Measurements from ENCODE around the gene MYOF.

The MYOF gene

DNA sequence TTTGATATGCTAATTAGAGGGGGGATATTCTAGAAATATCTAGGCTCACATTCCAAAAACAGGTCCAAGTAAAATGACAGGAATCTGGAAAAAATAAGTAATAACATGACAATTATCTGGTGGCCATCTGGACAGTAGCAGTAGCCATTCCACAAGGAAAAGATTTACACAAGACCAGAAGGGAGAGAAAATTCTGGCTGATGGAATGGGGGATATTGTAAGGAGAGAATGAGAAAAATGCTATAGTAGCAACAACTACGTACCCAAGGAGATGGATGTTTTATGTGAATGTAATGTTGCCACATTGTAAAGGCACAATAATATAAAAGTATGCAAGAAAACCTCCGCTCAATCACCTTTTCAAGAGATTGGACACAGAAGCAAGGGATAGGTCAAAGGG lies 5.4 kb downstream of the MYOF start:
- peak overlapping the region; percentile 4; the same call in 1 of the 2 replicates for H3K27ac ChIP-seq
- TF ChIP-seq ZFX (IDR thresholded peaks at IDR 0.05; ENCODE audit: borderline replicate concordance) = no peak
- TF ChIP-seq, protein P1, sequence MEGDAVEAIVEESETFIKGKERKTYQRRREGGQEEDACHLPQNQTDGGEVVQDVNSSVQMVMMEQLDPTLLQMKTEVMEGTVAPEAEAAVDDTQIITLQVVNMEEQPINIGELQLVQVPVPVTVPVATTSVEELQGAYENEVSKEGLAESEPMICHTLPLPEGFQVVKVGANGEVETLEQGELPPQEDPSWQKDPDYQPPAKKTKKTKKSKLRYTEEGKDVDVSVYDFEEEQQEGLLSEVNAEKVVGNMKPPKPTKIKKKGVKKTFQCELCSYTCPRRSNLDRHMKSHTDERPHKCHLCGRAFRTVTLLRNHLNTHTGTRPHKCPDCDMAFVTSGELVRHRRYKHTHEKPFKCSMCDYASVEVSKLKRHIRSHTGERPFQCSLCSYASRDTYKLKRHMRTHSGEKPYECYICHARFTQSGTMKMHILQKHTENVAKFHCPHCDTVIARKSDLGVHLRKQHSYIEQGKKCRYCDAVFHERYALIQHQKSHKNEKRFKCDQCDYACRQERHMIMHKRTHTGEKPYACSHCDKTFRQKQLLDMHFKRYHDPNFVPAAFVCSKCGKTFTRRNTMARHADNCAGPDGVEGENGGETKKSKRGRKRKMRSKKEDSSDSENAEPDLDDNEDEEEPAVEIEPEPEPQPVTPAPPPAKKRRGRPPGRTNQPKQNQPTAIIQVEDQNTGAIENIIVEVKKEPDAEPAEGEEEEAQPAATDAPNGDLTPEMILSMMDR (IDR thresholded peaks at IDR 0.05) = no peak

DNA sequence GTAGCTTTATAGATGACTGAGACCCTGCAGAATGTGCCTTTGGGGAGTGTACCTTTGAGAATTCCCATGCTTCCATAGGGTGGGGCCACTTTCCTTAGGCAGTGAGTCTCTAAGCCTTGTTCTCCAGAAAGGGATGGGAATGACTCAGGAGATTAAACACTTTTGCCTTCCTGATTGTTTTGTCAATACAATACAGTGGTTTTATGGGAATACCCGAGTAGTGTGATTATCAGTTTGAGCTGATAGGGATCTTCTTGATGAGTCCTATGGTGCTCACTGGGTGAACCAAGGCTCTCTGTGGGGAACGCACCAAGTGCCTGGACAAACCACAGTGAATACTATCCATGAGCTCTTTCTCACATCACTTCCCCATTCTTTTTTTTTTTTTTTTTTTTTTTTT lies 6.3 kb downstream of the MYOF start:
- no peak for TF ChIP-seq ZFX (IDR thresholded peaks at IDR 0.05; ENCODE audit: borderline replicate concordance)
- TF ChIP-seq, protein P1 (IDR thresholded peaks at IDR 0.05) = no peak
- peak overlapping the region; percentile 4 for H3K27ac ChIP-seq

DNA sequence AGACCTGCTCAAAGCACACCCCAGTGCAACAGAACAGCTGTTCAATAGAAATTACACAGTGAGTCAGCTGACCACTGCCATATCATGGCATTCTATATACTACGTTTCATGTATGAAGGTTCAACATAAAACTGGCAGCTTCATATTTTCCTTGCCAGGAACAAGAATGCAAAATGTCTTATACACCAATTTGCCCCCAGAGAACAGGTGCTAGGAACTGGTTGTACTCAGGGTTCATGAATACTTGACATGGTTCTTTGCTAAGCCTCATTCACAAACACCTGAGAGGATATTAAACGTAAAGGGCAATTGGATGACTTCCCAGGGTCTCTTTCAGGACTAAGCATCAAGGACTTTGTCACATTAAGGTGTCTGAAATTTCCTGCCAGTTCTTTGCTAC lies 6.9 kb downstream of the MYOF start:
- no peak for TF ChIP-seq ZFX (IDR thresholded peaks at IDR 0.05; ENCODE audit: borderline replicate concordance)
- TF ChIP-seq, protein P1 (IDR thresholded peaks at IDR 0.05) = no peak
- peak overlapping the region; percentile 4 for H3K27ac ChIP-seq

DNA sequence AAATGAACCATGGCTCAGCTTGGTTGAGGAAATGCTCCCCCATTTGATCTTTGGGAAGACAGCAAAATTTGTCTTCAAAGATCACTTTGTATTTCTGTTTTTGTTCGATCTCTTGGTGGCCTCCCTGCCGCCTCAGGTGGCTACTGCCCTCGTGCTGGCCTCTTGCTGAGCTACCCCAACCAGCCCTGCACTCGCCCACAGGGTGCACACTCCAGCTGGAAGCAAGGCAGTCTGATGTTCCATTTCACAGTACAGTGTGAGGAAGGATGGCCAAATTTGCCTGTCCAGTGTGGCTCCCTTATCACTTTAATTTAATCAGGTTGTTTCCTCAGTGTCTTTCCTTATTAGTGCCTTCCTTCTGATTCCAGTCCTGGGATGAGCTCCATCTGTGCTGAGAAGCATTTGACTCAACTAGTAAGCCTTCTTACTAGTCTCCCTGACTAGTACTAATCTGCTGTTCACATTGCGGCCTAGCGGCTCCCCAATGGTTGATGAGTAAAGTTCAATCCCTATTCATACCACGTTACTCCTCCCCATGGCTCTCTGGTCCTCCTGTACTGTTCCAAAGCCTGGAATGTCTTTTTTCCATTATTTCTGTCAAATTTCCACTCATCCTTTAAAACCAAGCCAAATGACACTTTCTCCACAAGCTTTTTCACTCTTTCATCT lies 8.2 kb downstream of the MYOF start:
- no peak overlapping the region for H3K27ac ChIP-seq
- no peak for TF ChIP-seq ZFX (IDR thresholded peaks at IDR 0.05; ENCODE audit: borderline replicate concordance)
- TF ChIP-seq, protein P1 (IDR thresholded peaks at IDR 0.05) = no peak

DNA sequence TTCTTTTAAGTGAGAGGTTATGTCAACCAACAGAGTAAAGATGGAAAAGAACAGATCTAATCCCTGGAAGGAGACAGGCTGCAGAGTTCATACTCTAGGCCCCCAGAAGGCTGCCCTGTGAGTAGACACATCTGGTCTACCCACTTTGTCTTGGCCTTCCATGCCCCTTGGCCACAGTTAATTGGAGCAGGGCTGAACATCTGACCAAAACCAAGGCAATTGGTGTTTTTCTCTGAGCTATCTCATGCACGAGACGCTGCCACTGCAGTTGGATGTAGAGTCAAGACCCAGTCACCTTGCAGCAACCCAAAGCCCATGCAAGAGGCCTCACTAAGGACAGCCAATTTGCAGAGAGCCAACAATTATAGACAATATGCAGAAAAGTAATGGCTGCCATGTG lies 9.0 kb downstream of the MYOF start:
- no peak for TF ChIP-seq ZFX (IDR thresholded peaks at IDR 0.05; ENCODE audit: borderline replicate concordance)
- TF ChIP-seq, protein P1 (IDR thresholded peaks at IDR 0.05) = no peak
- H3K27ac ChIP-seq = no peak overlapping the region

DNA sequence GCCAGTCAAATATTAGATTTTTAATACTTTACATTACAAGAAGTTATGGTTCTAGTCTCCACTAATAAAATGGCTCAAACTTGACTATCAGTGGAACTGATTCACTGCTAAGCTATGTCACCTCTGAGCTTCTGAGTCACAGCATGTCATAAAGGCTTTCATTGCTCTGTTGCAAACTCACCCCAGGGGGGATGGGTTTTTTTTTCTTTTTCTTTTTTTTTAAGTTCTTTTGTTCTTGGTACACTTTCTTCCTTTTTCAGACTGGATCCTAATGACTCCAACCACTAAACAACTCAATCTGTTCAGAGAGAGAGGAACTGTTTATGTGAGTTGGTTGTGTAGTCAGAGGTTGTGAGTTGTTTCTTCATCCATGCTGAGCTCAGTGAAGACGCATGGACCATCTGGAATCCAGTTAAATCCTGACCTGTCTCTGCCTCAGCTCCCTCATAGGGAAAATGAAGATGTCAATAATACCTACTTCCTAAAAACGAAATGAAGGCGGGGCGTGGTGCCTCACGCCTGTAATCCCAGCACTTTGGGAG lies 11.0 kb downstream of the MYOF start:
- TF ChIP-seq, protein P1 (IDR thresholded peaks at IDR 0.05) = no peak
- TF ChIP-seq ZFX (IDR thresholded peaks at IDR 0.05; ENCODE audit: borderline replicate concordance) = no peak
- H3K27ac ChIP-seq = peak overlapping the region; percentile 43

DNA sequence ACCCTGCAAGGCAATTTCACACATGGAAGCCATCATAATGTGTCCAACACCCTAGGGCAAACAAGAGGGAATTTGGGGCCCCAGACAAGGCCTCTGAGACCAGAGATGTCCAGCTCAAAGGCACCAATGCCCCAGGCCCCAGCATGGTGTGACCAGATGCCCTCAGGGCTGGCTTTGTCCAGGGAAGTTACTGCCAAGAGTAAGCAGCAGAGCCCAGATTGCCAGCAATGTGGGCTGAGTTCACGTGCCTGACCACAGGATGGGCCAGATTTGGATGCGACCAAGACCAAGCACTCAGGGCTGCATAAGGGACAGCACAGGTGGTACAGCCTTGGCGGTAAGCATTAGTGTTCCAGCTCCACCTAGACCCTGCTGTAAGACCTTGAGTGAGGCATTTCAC lies 12.7 kb downstream of the MYOF start:
- TF ChIP-seq, protein P1 (IDR thresholded peaks at IDR 0.05) = no peak
- no peak for TF ChIP-seq ZFX (IDR thresholded peaks at IDR 0.05; ENCODE audit: borderline replicate concordance)
- no peak overlapping the region for H3K27ac ChIP-seq
